LoVo (cell line): Measurements from ENCODE around the gene NR4A3.
"Not testable (repeated sequence)": the region's sequence is repeated elsewhere in the genome, so short reads cannot be mapped to it uniquely, and the experiment has no call there.

Experiments used
- DNase-seq: peaks from one replicate; pipeline ENCODE4 v3.0.0-alpha.2; 2016; ENCODE audit warnings: low spot score

The NR4A3 gene

DNA sequence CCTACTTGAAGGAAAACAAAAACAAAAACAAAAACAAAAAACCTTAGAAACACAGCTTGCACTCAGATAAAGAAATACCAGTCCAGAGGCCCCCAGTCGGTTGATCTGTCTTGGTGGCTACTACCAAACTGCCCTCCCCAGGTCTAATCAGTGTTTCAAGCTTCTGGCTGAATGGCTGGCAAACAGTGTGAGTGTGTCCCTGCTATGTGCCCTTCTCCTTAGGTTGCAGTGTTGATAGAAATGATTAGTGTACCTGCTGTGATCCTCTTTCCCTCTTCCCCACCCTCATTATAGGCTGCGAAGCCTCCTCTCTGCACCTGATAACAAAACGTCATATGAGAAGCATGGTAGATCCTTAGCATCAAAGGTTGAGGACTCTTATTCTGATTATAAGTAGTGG, 12.8 kb downstream of the NR4A3 start:
- no peak for DNase-seq

DNA sequence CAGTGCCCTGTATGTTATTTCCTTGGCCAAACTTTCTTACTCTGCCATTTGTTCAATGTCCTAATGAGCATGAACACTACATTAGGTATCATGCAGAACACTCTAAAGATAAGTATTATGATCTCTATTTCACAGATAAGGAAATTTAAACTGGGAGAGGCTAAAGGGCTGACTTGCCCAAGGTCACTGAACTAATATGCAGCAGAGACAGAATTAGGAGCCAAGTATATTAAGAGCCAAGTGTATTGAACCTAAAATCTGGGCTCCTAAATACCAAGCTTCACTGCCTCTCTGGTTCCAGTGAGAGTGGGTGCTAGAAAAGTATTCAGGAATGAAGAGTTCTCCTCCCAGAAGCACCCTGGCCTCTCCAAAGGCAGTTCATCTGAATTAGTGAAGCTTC, 13.5 kb downstream of the NR4A3 start:
- DNase-seq: no peak

DNA sequence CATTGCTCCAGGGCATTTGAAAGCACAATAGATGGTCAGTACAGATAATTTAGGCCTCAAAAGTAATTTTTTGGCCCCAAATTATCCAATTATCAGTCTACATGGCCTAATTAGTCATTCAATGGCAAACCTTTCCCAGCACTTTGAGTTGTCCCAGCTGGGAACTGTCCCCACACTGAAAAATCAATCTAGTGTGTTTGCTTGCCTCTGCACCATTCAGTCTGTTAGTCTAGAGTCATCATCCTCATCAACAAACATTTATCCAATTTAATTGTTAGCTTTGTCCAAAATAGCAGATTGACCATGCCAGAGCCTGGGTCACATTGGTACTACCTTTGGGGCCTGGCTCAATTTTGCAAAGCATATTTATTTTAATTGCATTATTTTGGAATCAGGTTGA, 13.9 kb downstream of the NR4A3 start:
- no peak for DNase-seq

DNA sequence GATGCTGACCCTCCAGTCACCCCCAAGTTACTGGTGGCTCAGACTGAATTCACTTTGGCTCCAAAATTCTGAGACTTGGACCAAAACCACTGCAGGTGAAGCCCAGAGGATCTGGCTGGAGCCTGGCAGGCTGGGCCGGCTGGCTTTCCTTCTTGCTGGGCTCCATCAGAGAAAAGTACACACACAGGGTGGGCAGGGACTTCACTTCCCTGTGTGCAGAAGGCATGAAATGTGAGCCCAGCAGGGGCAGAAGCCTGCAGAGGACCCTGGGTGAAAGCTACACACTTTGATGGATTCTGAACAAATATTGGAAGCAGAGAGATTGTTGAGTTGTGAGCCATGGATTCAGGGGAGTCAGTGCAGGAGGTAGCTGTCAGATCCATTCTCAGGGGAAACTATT, 18.4 kb downstream of the NR4A3 start:
- DNase-seq: no peak

DNA sequence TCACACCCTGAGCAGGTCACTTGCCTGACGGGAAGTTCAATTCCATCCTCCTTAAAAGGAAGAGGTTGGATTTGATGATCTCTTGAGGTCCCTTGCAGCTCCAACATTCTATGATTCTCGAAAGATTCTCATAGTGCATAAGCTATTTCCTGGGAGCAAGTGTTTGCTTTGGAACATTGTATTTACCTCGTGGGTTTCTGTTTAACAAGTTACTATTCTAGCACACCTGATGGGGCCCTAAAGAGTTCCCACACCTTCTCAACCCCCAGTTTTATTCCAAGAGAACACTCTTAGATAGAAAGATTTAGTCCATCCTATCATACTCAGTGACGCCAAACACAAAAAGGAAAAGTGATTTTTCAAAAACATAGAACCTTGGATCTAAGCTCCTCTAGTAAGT, 23.4 kb downstream of the NR4A3 start:
- DNase-seq: no peak

DNA sequence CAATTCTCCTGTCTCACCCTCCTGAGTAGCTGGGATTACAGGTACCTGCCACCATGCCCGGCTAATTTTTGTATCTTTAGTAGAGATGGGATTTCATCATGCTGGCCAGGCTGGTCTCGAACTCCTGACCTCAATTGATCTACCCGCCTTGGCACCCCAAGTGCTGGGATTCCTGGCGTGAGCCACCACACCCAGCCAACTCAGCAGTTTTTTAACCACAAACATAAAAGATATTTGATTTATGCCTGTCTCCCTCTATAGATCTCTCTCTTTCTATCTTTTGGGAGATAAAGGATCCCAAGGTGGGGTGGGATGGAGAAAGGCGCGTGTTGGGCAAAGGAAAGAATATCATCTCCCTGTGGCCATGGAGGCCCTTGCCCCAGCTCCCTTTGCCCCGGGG, 26.8 kb downstream of the NR4A3 start:
- DNase-seq: no peak

DNA sequence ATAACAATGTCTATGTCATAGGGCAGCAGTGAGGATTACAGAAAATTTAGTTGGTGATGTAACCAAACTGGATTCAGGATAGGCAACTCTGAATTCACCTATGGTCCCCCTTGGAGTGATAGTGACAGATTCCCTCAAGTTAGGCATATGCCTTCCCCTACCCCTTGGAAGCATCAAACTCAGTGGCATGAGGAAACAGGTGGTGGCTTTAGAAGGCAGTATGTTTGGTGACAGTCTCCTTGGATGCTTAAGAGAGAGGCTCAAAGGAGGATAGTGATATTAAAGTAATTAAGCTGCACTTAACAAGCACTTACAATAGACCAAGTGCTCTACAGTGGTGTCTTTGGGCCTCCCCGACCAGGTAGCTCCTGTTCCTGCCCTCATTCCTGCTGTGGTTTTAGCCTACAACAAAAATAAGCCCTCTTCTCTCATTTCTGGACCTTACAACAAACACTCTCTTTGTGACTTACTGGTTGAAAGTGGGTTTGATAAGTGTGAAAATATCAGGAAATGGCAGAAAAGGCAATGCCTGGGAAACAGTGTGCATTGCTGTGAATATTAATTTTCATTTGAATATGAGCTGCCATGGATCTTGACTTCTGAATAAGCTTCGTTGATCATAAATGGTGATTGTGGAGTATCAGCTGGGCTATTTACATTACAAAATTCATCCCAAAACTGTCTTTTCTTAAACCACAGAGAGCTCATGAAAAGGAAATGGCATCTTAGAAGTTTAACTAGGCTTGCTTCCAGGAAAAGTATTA, 29.2 kb downstream of the NR4A3 start:
- DNase-seq: no peak

DNA sequence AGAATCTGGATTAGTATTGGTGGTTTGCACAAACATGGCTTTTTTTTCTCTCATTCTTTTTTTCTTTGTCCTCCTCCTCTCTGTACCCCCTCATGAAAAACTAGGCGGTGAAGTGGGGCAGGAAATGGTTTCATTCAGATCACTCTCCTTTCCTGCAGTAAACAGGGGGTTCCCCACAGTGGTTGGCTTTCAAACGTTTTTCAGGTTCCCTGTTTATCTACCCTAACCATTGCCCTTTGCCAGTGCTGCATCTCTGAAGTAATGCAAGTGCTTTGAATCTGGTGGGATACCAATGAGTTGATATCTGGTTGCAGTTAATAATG, 29.8 kb downstream of the NR4A3 start:
- DNase-seq: no peak

DNA sequence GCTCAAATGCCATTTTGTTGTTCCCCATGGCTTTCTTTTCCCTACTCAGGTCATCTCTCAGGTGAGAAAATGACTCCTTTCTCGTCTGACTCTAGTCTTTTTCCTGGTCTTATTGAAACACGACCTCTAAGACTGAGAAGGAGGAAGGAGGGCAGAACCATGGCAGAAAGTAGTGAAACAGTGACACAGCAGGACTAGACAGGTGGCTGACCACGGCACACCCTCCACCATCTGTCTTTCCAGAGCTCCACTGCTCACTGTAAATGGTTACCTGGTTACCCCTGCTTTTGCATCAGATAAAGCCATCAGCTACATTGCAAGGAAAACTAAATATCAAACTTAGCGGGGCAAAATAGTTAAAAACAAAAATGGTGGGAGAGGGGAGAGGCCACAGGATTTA, 30.9 kb downstream of the NR4A3 start:
- DNase-seq: no peak

DNA sequence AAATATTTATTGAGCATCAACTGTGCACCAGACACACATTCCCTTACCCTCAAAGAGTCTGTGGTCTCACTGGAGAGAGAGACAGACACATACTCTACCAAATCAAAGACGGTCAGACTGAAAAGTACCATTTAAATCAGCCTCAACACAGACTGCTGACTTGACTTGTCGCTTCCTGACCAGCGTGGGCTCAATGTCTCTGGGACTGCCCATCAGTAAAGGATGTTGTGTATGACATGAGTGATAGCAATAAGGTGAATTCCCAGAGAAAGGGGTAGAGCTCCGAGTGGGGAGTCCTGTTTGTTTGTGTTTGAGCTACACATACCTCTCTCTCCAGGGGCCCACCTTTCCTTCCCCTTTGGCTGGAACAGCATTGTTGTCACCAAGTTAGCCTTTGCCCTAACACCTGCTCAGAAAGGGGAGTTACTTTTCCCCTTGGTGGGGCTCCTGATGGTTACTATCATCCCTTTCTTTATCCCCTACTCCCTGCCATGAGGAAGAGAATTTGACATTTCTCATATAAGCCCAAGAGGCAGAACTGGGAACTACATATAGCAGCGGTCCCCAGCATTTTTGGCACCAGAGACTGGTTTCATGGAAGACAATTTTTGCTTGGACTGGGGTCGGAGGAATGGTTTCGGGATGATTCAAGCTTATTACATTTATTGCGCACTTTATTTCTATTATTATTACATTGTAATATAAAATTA, 33.9 kb downstream of the NR4A3 start:
- DNase-seq: no peak

DNA sequence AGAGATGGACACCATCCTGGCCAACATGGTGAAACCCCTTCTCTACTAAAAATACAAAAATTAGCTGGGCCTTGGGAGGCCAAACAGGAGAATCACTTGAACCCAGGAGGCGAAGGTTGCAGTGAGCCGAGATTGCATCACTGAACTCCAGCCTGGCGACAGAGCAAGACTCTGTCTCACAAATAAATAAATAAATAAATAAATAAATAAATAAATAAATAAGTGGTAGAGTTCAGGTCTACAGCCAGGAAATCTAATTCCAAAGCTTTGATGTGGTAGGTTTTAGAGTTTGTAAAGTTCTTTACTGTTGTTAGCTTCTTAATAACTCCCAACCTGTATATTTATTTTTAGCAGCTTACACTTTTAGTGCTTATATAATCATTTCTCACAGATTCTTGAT, 35.9 kb downstream of the NR4A3 start:
- DNase-seq: not testable (repeated sequence)

DNA sequence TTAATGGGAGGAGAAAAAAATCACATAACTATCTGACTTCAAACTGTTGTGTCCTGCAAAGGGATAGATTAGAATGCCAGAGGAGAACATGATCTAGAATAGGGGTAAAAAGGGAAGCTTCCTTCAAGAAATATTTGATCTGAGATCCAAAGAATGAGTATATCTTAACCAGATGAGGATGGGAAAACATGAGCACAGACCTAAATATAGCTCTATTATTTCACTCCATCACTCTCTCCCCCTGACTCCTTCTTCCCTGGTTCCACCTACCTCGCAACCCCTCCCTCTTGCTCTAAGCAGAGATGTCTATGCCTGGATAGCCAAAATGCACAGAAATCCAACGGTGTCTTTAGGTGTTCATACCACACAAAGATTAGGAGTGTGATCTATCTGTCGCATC, 36.4 kb downstream of the NR4A3 start:
- no peak for DNase-seq

DNA sequence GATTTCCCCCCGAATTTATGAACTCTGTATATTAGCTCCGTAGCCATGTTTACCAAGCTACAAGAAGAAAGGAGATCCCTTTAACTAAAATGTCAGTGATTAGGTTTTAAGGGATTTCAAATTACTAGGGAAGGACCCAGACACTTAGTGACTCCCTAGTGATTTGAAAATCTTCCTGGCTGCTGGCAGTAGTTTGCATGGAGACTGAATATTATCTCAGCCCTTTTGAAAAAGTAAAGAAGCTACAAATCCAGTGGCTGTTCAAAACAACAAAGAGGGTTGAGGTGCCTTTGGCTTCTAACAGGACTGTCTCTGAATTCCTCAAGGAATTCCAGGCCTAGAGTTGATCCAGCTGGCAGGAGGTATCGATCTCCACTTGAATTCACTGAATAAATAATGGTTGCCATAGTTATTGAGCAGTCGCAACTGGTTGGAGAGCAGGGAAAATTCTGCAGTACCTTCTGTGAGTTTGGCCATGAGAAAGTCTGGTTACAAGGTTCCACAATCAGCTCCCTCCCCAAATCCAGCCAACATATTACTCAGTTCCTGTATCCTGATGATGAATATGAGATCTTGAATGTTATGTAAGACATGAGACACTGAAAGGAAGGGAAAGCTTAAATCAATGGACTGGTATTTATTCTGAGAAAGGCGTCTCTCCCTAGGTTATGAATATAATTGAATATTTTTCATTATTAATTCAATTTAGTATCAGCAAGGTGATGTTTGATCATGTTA, 37.7 kb downstream of the NR4A3 start:
- DNase-seq: no peak

DNA sequence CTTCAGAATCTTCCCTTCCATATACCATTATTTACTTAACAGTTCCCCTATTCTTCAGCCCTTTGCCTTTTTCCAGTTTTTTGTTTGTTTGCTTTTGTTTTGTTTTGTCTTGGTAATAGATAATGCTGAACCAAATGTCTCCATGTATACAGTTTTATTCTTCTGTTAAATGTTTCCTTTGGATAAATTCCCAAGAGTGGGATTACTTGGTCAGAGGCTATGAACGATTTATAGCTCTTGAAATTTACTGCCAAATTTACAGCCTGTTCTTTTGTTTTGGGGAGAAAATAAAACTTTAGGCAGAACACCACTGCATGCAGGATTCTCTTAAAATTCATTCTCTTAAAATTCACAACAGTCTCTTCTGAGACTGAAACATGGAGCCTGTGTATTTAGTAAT, 38.6 kb downstream of the NR4A3 start:
- DNase-seq: no peak

DNA sequence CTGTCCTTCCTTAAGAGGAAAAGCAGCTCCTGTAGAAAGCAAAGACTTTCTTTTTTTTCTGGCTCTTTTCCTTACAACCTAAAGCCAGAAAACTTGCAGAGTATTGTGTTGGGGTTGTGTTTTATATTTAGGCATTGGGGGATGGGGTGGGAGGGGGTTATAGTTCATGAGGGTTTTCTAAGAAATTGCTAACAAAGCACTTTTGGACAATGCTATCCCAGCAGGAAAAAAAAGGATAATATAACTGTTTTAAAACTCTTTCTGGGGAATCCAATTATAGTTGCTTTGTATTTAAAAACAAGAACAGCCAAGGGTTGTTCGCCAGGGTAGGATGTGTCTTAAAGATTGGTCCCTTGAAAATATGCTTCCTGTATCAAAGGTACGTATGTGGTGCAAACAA, 42.3 kb downstream of the NR4A3 start:
- no peak for DNase-seq

DNA sequence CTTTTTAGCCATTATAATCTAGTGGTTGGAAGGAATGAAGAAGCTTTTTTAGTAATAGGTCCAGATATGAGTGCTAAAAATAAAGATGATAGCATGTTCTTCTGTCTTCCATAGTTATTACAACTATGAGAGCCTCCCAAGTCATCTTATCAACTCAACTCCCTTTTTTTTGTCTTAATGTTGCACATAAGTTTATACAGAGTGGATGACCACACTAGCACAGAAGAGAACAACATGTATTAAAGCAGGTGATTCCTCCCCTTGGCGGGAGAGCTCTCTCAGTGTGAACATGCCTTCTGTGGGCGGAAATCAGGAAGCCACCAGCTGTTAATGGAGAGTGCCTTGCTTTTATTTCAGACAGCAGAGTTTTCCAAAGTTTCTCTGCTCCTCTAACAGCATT, 44.7 kb downstream of the NR4A3 start:
- DNase-seq: no peak

DNA sequence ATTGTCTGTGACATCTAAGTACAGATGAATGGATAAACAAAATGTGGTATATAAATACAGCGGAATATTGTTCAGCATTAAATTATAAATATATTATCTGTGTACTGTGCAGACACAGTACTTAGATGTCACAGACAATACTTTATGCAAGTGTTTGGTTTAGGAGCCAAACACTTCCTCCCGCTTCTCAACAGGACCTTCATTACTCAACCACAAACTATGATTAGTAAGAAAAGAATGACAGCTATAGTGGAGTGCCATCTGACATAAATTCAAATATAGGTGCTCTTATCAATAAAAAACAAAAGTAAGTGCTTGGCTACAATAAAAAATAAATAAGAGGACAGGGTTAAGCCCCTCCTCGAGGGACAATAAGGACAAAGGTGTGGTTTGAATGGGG, 45.9 kb downstream of the NR4A3 start:
- no peak for DNase-seq

DNA sequence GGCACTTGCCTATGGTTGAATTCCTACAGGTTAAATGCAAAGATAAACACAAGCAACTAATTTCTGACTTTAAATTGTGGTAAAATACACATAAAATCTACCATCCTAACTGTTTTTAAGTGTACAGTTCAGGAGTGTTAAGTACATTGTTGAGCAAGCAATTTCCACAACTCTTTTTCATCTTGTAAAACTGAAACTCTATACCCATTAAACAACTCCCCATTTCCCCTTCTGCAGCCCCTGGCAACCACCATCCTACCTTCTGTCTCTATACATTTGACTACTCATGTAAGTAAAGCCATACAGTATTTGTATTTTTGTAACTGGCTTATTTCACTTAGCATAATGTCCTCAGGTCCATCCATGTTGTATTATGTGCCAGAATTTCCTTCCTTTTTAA, 46.3 kb downstream of the NR4A3 start:
- DNase-seq: no peak

DNA sequence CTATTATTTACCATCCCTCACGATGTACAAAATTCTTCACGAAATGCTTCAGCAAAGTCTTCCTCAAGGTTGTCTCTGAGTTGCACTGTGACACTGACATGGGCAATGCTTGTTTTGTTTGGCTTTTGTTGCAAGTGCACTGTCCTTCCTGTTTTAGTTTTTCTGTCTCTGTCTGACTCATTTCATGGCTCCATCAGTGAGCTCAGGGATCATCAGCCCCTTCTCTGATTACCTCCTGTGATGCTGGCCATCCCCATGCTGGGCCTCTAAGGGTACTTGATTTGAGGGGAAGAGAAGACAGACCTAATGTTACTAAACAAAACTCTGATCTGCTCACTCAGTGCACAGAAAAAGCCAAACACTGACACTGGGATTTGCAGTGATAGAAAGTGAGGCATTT, 47.2 kb downstream of the NR4A3 start:
- no peak for DNase-seq

DNA sequence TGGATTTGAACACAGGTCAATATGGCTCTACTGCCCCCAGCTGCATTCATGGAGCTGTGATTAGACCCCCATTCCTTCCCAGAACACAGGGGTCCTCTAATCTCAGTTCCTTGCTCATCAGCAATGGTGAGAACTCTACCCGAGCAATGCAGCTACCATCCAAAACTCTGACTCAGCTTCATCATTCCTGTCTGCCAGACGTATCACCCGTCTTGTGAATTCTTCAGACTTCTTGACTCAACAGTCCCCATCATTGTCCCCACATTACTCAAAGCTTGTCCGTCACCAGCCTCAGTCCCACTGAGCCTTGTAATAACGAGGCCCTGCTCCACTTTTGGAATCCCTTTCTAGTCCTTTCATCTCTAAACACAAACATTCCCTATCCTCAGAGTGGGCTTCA, 48.4 kb downstream of the NR4A3 start:
- DNase-seq: no peak

DNA sequence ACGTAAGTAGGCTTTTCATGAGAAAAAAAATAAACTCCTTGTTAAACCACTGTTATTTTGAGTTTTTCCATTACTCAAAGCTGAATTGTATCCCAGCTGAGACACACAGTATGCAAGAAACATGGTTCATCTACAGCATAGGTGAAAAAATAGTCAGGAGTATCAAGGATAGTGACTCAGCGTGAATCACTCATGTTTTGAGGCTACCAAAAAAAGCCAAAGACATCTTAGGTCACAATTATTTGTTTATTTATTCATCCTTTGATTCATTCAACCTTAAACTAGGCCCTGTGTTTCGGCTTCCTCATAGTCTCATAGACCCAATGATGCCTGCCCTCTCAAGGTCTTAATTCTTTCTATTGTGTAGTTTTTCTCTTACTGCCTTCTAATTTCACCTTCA, 51.8 kb downstream of the NR4A3 start:
- DNase-seq: no peak

DNA sequence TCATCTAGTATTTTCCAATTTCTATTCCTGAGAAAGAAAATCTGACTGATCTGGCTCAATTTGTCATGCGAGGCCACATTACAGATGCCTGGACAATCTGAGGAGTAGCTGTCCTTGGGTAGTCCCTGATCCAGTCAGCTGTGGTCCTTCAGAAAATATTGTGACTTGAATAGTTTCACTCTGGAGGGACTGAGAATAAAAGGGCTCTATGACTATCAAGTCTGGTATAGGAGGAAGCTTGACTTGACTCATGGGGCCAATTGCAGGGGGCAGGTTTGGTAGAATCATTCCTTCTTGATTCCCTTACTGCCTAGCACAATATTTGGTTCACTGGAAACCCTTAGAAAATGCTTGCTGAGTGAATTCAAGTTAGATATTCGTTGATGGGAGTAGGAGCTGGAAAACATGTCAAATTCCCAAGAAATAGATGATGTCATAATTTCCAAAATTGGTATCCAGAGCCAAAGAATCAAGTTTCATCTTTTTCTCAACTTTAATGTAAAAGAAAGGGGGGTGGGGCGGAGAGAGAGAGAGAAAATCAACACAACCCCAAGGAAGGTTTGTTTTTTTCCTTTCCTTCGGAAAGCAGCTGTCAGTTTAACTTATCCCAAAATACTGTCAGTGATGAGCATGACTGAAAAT, 52.4 kb downstream of the NR4A3 start:
- no peak for DNase-seq

DNA sequence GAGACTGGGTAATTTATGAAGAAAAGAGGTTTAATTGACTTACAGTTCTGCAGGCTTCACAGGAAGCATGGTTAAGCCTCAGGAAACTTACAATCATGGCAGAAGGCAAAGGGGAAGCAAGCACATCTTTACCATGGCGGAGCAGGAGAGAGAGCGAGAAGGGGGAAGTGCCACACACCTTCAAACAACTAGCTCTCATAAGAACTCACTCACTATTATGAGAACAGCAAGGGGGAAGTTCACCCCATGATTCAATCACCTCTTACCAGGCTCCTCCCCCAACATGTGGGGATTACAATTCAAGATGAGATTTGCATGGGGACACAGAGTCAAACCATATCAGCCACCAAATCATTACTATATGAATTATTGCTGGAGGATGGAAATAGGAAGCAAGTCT, 54.5 kb downstream of the NR4A3 start:
- no peak for DNase-seq
